Stimulated activated CD4-positive, alpha-beta T cell treated with anti-CD3 and anti-CD28 coated beads, Interleukin-1b, Interleukin-23, amount 100 ng/mL, for 24 hours (primary cell): Measurements from ENCODE around the gene VRK3.
"Not testable (repeated sequence)": the region's sequence is repeated elsewhere in the genome, so short reads cannot be mapped to it uniquely, and the experiment has no call there.

Experiments used
- DNase-seq, 4 experiments: peaks; one replicate each; pipeline ENCODE4 v3.0.0-alpha.2; 2020; ENCODE audit warnings: low read depth in 4 of 4, low spot score in 1 of 4

VRK3 gene, protein sequence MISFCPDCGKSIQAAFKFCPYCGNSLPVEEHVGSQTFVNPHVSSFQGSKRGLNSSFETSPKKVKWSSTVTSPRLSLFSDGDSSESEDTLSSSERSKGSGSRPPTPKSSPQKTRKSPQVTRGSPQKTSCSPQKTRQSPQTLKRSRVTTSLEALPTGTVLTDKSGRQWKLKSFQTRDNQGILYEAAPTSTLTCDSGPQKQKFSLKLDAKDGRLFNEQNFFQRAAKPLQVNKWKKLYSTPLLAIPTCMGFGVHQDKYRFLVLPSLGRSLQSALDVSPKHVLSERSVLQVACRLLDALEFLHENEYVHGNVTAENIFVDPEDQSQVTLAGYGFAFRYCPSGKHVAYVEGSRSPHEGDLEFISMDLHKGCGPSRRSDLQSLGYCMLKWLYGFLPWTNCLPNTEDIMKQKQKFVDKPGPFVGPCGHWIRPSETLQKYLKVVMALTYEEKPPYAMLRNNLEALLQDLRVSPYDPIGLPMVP

DNA sequence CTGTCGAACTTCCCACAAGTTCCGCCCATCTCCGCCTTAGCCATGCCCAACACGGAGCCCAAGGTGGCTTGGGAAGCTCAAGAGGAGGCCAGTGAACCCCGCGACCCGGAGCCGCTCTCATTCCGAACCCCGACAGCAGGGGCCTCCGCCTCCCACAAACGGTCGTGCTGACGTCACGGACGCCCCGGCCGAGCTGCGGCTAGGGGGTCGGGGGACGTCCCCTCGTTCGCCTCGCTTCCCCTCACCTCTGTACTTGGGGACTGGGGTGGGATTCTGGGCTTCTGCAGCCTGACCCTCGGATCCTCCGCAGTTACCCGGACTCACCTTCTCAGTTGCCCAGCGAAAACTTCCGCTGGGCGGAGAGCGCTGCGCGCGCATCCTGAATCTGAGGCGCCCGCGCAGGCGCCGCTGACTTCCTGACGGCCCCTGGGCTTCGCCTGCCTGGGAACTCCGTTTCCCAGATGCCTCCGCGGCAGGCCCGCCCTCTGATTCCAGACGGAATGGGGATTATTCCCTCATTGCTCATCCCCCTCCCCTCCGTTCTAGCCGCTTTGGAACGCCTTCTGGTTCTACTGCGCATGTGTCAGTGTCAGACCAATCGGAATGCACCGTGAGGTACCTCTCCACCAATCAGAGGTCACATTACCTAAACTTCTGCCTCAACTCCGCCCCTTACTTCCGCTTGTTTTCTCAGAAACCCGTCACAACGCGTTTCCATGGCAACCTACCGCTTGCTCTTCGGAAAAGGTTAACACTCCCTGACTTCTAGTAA is at the start of gene VRK3:
TSS of gene VRK3 (minus strand) at position 351 of the 772 bp plus-strand sequence. CDS start 9,210 bp downstream, outside the sequence.
- DNase-seq = peak; percentile 84 to 95 (median 94)

DNA sequence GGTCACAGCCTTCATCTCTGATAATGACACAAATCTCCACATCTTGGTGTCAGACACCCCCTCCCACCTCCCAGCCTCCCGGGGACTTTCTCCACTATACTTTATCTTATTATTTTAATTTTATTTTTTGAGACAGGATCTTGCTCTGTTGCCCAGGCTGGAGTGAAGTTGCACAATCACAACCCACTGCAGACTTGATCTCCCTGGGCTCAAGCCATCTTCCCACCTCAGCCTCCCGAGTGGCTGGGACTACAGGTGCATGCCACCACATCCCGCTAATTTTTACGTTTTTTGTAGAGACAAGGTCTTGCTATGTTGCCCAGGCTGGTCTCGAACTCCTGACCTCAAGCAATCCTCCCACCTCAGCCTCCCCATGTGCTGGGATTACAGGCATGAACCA is 43.2 kb upstream of the VRK3 start:
- DNase-seq = not testable (repeated sequence)

DNA sequence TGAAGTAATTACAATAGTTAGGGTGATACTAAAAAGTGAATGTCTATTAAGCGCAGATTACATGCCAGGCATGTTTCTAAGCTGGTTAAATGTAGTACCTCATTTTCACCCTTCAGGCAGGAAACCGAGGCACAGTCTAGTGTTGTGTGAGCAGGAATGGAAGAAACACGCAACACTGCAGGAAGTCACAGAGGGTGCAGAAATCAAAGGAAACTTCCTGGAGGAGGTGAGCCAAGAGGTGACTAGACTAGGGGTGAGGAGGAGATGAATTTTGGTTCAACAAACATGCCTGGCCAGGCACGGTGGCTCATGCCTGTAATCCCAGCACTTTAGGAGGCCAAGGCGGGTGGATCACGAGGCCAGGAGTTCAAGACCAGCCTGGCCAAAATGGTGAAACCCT is 42.4 kb upstream of the VRK3 start:
- no peak for DNase-seq

DNA sequence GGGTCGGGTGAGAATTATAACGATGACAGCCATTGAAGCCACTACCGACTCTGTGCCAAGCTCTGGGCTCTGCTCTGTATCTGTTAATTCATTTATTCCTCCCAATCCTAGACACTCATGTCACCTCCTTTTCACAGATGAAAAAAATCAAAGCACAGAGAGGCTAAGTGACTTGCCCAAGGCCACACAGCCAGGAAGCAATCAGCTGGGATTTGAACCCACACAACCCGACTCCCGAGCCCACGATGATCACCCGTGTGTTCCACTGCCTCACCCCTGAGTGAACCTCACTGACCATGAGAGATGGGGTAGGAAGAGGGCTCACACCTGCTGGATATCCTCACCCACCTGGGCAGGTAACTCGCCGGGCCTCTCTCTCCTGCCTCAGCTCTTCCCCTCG is 40.8 kb upstream of the VRK3 start:
- DNase-seq = no peak

DNA sequence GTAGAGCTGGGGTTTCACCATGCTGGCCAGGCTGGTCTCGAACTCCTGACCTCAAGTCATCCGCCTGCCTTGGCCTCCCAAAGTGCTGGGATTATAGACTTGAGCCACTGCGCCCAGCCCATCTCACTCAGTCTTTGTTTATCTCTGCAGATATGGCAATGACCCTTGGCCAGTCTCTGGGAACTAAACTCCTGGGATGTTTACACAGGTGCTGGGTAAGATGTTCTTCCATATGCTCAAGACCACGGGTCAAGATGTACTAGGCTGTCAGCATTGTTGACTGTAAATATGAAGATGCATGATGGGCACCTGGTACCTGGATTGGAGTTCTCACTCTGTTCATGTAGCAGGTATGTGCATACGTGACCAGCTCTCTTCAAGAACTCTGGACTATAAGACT is 36.5 kb upstream of the VRK3 start:
- DNase-seq = no peak

DNA sequence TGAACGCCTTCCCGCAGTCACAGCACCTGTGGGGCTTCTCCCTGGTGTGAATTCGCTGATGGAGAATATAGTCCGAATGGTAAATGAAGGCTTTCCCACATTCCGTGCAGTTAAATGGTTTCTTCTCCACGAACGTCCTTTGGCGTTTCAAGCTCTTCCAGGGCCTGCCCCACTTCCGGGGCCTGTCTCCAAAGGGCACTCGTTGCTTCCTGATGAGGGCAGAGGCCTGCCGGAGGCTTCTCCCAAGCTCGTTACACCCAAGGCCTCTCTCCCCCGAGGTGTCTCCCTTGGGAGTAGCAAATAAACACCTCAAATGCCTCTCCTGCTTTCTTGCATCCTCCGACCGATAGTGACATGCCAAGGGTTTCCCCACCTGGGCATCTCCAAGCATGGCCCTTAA is 34.9 kb upstream of the VRK3 start:
- DNase-seq = no peak

DNA sequence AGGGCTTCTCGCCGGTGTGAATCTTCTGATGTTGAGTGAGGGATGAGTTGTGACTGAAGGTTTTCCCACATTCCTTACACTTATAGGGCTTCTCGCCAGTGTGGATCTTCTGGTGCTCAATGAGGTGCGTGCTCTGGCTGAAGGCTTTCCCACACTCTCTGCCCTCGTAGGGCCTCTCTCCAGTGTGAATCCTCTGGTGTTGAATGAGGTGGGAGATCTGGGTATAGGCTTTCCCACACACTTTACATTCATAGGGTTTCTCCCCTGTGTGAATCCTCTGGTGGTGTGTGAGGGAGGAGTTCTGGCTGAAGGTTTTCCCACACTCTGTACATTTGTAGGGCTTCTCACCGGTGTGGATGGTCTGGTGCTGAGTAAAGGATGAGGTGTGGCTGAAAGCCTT is 33.9 kb upstream of the VRK3 start:
- DNase-seq = no peak

DNA sequence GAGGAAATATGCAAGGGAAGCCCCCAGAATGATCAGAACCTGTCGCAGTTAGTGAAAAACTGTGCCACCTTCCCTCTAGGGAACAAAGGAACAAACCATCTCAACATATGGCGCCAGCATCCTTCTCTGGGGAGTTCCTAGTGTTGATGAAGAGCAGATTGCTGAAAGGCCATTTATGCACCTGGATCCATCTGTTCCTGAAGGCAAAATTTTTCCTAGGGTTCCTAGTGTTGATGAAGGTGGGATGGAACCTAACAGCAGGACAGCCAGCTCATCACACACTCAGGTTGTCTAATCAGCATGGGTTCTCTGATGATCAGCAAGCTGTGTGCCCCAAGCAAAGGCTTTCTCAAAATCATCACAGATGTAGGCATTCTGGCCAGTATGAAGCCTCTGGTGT is 33.3 kb upstream of the VRK3 start:
- no peak for DNase-seq

DNA sequence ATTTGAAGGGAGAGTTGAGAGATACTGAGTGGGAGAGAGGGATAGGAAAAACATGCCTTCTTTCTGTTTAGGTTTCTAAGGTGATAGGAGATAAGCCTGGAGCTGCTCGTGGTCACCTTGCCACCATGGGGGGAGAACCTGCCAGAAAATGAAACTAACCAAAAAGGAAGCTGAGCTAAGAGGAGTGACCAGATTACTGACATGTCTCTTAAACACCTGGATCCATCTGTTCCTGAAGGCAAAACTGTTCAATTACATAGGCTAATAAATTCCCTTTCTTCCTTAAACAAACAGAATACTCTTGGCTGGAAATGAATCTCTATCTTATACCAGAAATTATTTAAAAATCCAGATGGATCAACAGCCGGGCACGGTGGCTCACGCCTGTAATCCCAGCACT is 27.9 kb upstream of the VRK3 start:
- no peak for DNase-seq

DNA sequence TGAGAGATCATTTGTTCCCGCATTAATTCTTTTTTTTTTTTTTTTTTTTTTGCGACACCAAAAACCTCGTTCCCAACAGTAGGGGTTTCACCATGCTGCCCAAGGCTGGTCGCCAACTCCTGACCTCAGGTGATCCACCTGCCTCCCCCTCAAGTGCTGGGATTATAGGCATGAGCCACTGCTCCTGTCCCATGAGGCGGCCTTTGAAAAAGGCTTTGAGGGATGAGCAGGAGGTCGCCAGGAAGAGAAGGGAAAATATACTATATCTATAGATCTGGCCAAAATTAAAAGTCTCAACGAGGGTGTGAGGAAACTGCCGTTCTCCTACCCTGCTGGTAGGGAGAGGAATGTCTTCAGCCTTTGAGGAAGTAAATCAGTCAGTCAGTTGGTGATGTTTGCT is 26.8 kb upstream of the VRK3 start:
- no peak for DNase-seq

DNA sequence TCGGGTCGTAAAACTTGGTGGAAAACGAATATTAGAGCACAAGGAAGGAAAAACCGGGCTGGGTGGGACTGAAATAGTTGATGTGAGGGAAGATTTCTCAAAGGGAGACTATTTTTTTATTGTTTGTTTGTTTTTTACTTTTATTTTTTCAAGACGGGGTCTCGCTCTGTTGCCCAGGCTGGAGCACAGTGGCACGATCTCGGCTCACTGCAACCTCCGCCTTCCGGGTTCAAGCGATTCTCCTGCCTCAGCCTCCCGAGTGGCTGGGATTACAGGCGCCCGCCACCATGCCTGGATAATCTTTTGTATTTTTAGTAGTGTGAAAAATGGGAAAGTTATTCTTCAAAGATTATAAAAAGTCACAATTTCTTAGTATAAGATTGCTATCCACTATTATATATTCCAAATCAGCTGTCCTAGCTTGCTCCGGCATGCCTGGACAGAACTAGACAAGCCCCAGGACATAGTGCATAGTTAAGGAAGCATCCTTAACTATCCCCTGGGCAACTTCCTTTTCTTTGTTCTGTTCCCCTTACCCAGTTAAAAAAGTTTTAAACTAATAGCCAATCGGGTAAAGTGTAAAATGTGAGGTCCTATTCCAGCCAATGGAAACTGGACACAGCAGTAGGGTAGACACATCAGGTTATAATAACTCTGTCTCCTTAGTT is 26.2 kb upstream of the VRK3 start:
- DNase-seq = not testable (repeated sequence)

DNA sequence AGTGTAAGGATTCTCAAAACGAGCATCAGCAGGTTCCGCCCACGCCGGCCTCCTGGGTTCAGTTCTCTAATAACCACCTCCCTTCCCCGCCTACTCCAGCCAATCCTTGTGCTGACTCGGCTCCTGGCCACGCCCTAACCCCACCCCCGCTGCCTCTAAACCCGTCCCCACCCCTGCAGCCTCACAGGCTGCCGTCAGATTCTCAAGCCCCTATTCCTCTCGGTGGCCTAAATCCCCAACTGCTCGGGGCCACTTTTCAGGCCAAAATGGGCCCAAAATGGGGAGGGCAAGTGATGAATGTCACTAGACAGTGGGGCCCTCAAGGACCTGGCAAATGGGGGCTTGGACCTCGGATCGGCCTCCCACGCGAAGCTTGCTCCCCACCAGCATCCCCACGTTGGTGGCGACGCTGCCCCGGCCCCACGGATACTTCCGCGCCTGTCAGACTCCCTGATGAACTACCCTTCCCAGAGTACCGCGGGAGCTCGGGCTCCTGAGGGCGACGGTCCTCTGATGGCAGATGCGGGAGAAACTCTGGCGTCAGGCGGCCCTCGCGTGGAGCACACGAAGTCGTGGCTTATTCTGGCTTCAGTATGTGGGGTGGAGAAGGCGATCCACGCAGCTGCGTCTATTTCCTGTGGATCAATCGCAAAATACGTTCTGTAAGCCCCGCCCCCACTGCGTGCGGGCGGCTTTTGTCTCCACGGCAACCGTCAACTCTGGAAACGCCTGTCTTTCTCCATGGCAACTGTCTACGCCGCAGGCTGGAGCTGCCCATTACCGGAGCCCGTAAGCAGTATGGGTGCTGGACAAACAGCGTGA is 25.4 kb upstream of the VRK3 start:
- DNase-seq = peak; percentile 56 to 79 (median 64)

DNA sequence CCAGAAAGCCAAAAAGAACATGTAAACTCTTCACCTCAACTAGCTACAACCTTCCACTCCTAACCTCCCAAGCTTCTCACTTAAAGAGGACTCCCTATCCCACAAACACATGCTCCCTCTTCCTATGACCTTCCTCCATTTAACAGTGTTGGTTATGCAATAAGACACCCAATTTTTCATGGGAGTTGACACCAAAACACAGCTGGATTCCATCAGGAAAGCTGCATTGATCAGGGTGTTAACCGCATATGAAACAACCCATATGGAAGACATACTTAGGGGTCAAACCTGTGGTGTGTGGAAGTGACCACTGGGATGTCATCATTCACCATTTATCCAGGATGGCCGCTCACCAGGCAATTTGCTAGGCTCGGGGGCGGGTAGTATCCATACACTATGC is 22.5 kb upstream of the VRK3 start:
- DNase-seq = no peak

DNA sequence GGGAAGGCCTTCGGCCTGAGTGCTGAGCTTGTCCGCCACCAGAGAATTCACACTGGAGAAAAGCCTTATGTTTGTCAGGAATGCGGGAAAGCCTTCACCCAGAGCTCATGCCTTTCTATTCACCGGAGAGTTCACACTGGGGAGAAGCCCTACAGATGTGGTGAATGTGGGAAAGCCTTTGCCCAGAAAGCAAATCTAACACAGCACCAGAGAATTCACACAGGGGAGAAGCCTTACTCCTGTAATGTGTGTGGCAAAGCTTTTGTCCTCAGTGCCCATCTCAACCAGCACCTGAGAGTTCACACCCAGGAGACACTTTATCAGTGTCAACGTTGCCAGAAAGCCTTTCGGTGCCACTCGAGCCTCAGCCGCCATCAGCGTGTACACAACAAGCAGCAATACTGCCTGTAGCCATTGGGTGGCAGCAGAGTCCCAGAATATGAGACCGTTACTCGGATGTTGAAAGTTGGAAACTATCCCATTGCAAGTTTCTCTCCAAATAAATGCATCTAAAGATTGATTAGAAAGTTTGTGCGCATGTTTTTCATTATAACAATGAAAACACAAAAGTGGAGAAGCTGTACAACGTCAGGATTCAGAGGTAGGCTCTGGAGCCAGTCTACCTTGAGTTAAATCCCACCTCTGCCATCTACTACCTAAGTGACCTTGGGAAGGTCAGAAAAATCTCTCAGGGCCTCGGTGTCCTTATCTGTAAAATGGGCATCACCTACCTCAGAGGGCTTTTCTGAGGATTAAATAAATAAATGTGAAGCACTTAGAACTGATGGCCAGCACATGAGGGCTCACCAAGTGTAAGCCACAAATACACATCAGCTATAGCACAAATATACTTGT is 21.7 kb upstream of the VRK3 start:
- peak; percentile 33 to 45 (median 40) for DNase-seq

DNA sequence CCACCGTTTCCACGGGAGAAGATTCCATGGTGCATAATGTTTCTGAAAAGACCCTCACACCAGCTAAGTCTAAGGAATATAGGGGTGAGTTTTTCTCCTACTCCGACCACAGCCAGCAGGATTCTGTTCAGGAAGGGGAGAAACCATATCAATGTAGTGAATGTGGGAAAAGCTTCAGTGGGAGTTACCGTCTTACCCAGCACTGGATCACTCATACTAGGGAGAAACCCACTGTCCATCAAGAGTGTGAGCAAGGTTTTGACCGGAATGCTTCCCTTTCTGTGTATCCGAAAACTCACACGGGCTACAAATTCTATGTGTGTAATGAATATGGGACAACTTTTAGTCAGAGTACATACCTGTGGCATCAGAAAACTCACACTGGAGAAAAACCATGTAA is 19.8 kb upstream of the VRK3 start:
- DNase-seq = no peak

DNA sequence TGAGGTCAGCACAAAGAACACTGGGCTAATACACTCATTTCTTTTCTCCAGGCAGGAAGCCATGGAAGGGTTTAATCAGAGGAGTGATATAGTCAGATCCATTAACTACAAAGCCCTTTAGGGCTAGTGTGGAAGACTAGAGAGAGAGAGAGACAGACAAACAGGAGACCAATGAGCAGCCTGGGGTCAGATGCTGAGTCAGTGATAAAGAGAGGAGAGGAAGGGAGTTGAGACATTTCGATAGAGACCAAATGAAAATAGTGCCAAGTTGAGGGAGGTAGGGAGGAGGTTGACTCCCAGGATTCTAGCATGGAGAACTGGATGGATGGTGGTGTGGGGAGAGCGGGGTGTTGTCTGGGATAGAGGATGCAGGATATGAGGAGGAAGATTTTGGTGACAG is 18.8 kb upstream of the VRK3 start:
- no peak for DNase-seq

DNA sequence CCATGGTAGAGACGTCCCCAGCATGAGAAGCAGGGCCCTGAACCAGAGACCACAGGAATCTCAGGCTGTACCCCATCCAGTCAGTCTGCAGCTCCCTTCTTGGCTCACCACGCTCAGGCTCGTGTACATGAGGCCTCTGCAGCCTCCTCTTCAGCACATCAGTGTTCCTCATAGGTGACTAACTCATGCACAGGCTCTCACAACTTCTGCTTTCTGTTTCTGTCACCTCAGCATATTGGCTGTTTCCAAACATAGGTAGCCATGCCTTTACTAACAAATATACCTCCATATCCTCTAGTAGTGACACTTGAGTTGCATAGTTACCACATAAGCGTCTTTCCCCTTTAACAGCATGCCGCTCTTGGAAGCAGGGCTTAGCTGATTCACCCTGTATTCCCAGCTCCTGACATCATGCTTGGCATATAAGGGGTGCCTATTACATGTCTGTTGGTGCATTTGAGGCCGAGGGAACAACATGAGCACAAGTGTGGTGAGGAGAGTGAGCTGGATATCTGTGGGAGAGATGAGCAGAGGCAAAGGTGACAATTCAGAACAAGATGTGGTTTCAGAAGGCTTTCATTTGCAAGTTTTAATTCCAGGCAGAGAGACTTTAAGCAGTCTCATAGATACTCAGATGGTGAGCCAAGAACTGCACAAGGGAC is 17.3 kb upstream of the VRK3 start:
- DNase-seq = no peak

DNA sequence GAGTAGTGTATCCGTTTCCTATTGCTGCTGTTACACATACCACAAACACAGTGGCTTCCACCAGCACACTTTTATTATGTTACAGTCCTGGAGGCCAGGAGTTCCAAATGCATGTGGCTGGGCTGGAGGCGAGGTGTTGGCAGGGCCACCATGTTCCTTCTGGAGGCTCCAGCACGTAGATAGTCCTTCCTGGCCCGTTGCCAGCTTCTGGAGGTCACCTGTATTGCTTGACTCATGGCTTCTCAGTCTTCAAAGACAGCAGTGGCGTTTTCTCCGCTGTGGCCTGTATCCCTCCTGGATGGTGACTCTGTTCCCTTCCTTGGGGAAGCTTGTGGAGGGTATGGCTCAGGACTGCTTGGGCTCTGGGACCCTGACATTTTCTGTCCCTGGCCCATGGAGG is 15.8 kb upstream of the VRK3 start:
- no peak for DNase-seq

DNA sequence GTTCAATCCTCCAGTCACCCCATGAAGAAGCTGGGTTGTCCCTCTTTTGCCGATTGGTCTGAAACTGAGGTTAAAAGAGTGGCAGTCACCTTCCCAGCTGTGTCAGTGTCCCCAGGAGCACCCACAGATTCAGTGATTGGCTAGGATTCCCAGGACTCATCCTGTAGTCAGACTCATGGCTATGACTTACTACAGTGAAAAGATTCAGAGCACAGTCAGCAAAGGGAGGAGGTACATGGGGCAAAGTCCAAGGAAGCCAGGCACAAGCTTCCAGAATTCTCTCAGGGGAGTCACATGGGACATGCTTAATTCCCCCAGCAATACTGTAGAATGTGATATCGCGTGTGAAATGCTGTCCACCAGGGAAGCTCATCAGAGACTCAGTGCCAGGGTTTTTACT is 14.8 kb upstream of the VRK3 start:
- no peak for DNase-seq

DNA sequence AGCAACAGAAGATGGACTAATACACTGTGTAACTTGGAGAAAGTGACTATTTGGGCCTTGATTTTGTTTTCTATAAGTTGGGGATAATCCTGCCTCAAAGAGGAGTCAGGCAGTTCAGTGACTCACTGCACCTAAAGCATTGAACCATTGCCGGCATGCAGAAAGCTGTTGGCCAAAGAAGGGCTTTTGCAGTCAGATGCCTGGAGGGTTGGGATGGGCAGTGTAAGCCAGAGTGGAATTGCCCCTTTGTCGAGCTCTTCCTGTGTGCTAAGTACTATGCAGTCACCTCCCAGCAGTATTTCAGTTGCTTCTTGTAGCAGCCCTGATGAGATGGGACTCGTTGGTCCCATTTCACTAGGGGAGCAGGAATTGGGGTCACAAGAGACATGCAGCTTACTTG is 11.7 kb upstream of the VRK3 start:
- DNase-seq = no peak
